ENCODE measurements around the gene LEAP2.
"Not testable (repeated sequence)": the region's sequence is repeated elsewhere in the genome, so short reads cannot be mapped to it uniquely, and the experiment has no call there.

Gene LEAP2

DNA sequence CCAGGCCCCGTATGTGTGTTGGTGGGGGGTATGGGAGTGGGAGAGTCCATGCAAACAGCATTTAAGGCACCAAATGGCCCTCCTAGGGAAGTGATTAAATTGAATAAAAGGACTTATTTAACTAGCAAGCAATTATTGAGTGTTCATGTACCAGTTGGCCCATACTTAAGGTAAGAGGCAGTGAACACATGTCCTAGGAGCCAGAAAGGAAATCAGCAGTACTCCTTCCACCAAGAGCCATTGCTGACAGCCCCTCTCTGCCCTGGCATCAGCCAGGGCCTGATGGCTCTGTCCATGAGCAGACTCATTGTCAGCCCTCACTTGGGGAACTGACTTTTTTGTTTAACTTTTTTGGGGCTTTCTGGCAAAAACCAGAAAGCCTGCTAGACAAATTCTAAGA, 32.6 kb upstream of the LEAP2 start:
- DNase-seq (ENCODE audit: low spot score) = no peak

GRCh38 chr5:132841305-132841704, 32.2 kb upstream of the LEAP2 start:
- DNase-seq (ENCODE audit: low spot score) = no peak

DNA sequence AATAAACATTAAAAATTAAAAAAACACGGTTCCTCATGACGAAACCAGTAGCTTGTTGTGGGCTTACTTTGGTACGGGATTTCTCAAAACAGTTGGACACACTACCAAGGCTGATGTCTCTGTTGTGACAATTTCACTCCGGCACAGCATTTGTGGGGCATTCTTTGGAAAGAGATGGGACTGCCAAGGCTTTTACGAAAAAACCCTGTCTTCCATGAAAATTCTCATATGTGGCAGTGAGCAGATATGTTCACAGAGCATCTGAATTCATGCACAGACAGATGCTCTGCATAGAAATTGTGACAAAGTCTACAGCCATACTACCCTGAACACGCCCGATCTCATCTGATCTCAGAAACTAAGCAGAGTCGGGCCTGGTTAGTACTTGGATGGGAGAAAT, 25.2 kb upstream of the LEAP2 start:
- DNase-seq (ENCODE audit: low spot score) = no peak

GRCh38 chr5:132849347-132849746, 24.1 kb upstream of the LEAP2 start:
- no peak for DNase-seq (ENCODE audit: low spot score)

DNA sequence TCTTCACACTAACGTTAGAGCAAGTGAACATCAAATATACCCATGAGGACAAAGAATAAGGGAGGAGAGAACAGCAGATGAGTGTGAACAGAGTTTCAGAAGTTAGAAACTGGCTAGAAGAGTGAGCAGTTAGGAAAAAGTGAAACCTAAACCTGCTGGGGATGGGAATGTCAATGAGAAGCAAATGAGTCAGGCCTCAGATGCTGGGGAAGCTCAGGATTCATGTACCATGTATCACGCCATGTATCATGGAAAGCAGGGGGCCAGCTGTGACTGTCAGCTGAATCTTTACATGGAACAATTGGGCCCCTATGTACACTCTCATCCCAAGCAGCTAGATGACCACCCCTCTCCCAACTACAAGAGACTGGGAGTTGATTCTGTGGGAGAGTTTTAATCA, 23.4 kb upstream of the LEAP2 start:
- DNase-seq (ENCODE audit: low spot score) = no peak

DNA sequence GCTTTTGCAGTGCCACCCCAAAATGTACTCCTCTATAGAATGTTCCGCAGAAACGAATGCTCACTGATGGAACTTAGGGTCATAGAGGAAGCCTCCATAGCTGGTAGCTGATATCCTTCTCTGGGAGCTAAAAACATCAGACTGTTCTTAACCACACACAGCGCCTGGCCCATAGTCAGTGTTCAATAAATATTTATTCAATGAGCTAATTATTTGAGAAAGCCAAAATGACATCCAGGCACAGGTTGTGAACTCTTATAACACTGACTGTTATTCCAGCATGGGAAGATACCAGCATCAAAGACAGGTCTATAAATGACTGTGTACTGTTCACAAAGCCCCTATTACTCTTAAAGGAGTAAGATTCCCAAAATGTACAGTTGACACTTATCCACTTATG, 20.1 kb upstream of the LEAP2 start:
- DNase-seq (ENCODE audit: low spot score) = no peak

GRCh38 chr5:132853790-132854189, 19.7 kb upstream of the LEAP2 start:
- DNase-seq (ENCODE audit: low spot score) = no peak

GRCh38 chr5:132854301-132854700, 19.2 kb upstream of the LEAP2 start:
- DNase-seq (ENCODE audit: low spot score) = no peak

- DNase-seq (ENCODE audit: low spot score) = not testable (repeated sequence)
Observed at GRCh38 chr5:132854992-132855391, 18.5 kb upstream of the LEAP2 start.

DNA sequence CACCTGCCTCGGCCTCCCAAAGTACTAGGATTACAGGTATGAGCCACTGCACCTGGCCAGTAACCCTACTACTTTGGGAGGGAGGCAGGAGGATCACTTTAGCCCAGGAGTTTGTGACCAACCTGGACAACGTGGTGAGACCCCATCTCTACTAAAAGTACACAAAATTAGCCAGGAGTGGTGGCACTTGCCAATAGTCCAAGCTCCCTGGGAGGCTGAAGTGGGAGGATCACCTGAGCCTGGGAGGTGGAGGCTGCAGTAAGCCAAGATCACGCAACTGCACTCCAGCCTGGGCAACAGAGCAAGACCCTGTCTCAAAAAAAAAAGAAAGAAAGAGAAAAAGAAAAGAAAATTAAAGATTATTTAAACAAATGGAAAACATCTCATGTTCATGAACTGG, 17.5 kb upstream of the LEAP2 start:
- DNase-seq (ENCODE audit: low spot score) = no peak

GRCh38 chr5:132859889-132860437, 13.5 kb upstream of the LEAP2 start:
- no peak for DNase-seq (ENCODE audit: low spot score)

DNA sequence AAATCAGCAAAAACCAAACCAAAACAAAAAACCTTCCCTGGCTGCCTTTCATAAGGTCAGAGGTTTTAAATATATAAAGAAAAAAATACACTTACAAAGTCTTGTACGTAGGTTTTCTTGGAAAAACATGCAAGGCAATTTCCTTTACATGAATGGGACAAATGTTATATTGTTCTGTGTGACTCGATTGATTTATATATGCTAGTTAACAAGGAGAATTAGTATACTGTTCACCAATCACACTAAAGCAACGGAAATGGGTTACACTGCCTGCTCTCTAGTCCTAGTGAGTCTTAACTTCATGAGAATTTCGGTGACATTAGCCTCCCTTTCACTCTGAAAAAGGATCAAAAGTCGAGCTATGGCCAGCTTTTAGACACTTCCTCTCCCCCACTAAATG, 12.7 kb upstream of the LEAP2 start:
- no peak for DNase-seq (ENCODE audit: low spot score)

GRCh38 chr5:132865668-132866341, 7.7 kb upstream of the LEAP2 start:
- DNase-seq (ENCODE audit: low spot score) = no peak

DNA sequence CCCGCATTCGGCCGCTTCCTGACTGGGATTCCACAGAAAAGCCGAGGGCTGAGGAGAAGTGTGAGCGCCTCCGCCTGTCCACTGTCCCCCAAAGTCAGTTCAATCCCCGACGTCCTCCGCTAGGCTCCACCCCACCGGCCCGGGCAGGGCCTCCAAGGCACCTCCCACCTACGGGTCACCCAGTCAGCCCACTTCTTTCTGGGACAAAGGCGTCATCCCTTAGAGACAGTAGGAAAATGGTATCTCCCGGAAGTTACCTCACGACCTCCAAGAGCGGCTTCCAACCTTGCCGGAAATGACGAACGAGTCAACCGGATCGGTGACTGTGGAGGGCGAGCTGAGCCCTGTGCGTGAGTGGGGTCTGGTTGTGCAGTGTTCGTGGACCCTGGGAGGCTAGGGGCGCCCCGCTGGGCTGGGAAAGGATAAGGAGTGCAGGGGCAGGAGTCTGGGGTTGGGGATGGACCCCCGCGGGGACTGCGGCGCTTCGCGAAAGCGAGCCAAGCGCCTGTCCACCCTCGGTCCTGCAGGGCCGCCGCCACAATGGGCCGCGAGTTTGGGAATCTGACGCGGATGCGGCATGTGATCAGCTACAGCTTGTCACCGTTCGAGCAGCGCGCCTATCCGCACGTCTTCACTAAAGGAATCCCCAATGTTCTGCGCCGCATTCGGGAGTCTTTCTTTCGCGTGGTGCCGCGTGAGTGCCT, 7.0 kb upstream of the LEAP2 start, which contains the start of the genes GDF9 and UQCRQ:
Gene GDF9, minus strand, starts transcription at position 128 of the 704 bp plus-strand sequence. CDS start 1,936 bp downstream, outside the sequence.
Gene UQCRQ, plus strand, starts transcription at position 301 of the 704 bp plus-strand sequence. Its CDS starts 240 bp downstream, at position 541.
- peak; percentile 100 for DNase-seq (ENCODE audit: low spot score)

- no peak for DNase-seq (ENCODE audit: low spot score)
Observed at GRCh38 chr5:132867046-132867451, 6.4 kb upstream of the LEAP2 start.

DNA sequence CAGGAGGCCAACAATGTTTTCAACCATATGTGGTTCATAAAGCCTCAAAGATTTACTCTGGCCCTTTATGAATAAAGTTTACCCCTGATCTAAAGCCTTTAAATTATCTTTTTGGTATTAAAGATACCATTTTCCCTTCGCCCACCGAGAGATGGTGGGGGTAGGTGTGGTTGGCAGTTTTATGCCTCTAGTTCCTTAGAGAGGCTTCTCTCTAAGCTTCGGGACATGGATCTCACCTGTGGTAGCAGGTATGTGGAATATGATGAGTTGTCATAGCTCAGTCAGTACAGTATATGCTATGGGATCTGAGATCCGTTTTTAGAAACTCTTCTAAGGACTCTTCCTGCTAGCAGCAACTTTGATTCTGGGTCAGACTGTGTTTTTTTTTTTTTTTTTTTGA, 4.7 kb upstream of the LEAP2 start:
- DNase-seq (ENCODE audit: low spot score) = no peak

- DNase-seq (ENCODE audit: low spot score) = no peak
Observed at GRCh38 chr5:132870801-132871200, 2.7 kb upstream of the LEAP2 start.

- DNase-seq (ENCODE audit: low spot score) = no peak
Observed at GRCh38 chr5:132871459-132872284, 1.8 kb upstream of the LEAP2 start.

DNA sequence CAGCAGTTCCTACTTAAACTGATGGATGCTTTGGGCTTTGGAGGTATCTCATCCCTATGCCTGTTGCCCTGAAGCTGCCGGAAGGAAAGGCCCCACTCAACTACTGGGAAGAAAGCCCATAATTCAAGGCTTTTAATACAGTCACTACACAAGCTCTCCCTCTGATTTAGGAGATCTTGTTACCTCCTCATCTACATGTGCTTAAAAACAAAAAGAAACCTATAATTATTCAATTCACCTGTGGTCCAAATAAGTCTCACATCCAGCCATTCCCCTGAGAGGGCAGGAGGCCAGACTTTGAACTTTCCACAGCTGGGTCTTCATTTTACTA, 715 bp upstream of the LEAP2 start:
- no peak for DNase-seq (ENCODE audit: low spot score)

- DNase-seq (ENCODE audit: low spot score) = no peak
Observed at GRCh38 chr5:132873930-132874271, 433 bp downstream of the LEAP2 start.

DNA sequence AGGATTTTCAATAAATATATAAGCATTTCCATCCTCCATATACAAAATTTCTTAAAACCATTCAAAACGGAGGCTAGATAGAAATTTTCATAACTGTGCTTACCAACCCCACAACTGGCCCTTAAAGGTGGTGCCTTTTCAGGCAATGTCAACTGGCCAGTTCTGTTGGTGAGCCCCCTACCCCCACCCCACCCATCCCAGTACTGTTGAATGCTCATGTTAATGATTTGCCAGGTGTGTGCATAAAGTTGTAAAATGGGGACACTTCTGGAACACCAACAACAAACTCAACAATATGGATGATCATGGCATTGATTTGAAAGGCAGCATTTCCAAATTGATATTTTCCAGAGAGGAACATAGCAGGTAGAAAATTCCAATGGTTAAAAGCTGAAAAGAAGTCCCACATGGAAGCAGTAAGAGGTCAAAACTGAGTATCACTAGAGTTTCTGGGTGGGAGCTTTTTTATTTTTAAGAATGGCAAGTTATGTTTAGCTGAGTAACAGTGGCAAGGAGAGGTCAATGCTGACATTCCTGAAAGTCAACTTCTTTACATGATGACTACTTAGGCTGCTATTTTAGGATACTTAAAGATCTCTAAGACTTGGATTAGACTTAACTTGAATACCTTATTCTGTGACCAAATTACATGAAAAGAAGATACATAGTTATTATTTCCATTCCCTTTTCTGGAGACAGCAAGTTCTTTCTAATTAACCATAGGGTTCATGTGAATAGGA, 2.7 kb downstream of the LEAP2 start:
- no peak for DNase-seq (ENCODE audit: low spot score)

GRCh38 chr5:132877466-132877865, 4.0 kb downstream of the LEAP2 start:
- DNase-seq (ENCODE audit: low spot score) = no peak

Data from cerebellar cortex (tissue), 1 donor.